PC-3 (cell line): ENCODE data around the gene TRIM65. TPM values are rescaled to one million over a fixed set of nuclear protein-coding genes. Genes with fewer than 3 reads are reported as not detected.

ENCODE experiments used
- ATAC-seq: fragments of 200-7000 bp; cut with Tn5 transposase; 2 replicates; pipeline ENCODE4 v1.9.1; 2020; ENCODE audit warnings: mild to moderate bottlenecking, moderate library complexity
- BruUV-seq: library from RNA; stranded (reverse); fragments of 400-500 nt; replicated peaks from 2 replicates; lab custom pipeline; 2021; lab: Mats Ljungman, UMichigan
- CTCF ChIA-PET: fragments of 300-600 bp; sonication (Branson Sonifier 250); formaldehyde crosslinking; loops from one replicate; lab custom pipeline; 2022; ENCODE audit warnings: antibody characterized with exemption; lab: Charles Lee
- POLR2A ChIA-PET: fragments of 300-600 bp; sonication (Branson Sonifier 250); formaldehyde crosslinking; loops from one replicate; lab custom pipeline; 2022; ENCODE audit warnings: antibody characterized with exemption; ENCODE audit not compliant: unreplicated experiment; lab: Charles Lee
- DNase-seq: peaks from one replicate; pipeline ENCODE4 v3.0.0-alpha.2; 2015
- H2AFZ ChIP-seq: fragments of 300-600 bp; sonication (generic); 2 replicates; pipeline ENCODE4 v1.6.0; 2016; ENCODE audit warnings: antibody characterized with exemption, low read length
- H3F3A ChIP-seq: fragments of 300-600 bp; sonication (generic); one replicate; pipeline ENCODE4 v1.6.0; 2017; ENCODE audit warnings: antibody characterized with exemption, low read length, control low read depth, mild to moderate bottlenecking; ENCODE audit not compliant: unreplicated experiment
- H3K27ac ChIP-seq: fragments of 300-600 bp; sonication (generic); 2 replicates; pipeline ENCODE4 v1.5.1; 2016; ENCODE audit warnings: mild to moderate bottlenecking, low read length
- H3K27me3 ChIP-seq: fragments of 300-600 bp; sonication (generic); 2 replicates; pipeline ENCODE4 v1.6.1; 2016; ENCODE audit warnings: low read length, mixed read lengths
- H3K36me3 ChIP-seq: fragments of 300-600 bp; sonication (generic); 2 replicates; pipeline ENCODE4 v1.6.1; 2016; ENCODE audit warnings: low read depth, mixed run types, low read length, mixed read lengths
- H3K4me1 ChIP-seq: fragments of 300-600 bp; sonication (generic); 2 replicates; pipeline ENCODE4 v1.5.1; 2016; ENCODE audit warnings: low read length; ENCODE audit not compliant: insufficient read depth
- H3K4me2 ChIP-seq: fragments of 300-600 bp; sonication (generic); 2 replicates; pipeline ENCODE4 v1.6.0; 2016; ENCODE audit warnings: low read length
- H3K4me3 ChIP-seq: fragments of 300-600 bp; sonication (generic); 2 replicates; pipeline ENCODE4 v1.5.1; 2016; ENCODE audit warnings: mild to moderate bottlenecking, low read length, mixed read lengths
- H3K79me2 ChIP-seq: fragments of 300-600 bp; sonication (generic); 2 replicates; pipeline ENCODE4 v1.6.1; 2017; ENCODE audit warnings: low read length, mixed read lengths
- H3K9ac ChIP-seq: fragments of 300-600 bp; sonication (generic); 2 replicates; pipeline ENCODE4 v1.6.0; 2016; ENCODE audit warnings: mild to moderate bottlenecking, low read length
- H3K9me2 ChIP-seq: fragments of 300-600 bp; sonication (generic); replicated peaks from 2 replicates; pipeline ENCODE4 v1.6.1; 2016; ENCODE audit warnings: mixed run types, low read length, mixed read lengths
- H3K9me3 ChIP-seq: fragments of 300-600 bp; sonication (generic); 2 replicates; pipeline ENCODE4 v1.6.1; 2016; ENCODE audit warnings: low read length, mixed read lengths
- H4K20me1 ChIP-seq: fragments of 300-600 bp; sonication (generic); 2 replicates; pipeline ENCODE4 v1.6.1; 2016; ENCODE audit warnings: low read length, mixed read lengths
- CTCF ChIP-seq: fragments of 300-600 bp; sonication (generic); conservative IDR thresholded peaks from 2 replicates; pipeline ENCODE4 v1.5.1; 2017; ENCODE audit warnings: antibody characterized with exemption, low read depth, mild to moderate bottlenecking, low read length
- EZH2 ChIP-seq: fragments of 300-600 bp; sonication (generic); IDR thresholded peaks from one replicate; pipeline ENCODE4 v1.6.1; 2017; ENCODE audit warnings: antibody characterized with exemption, mild to moderate bottlenecking, low read length; ENCODE audit not compliant: unreplicated experiment
- EZH2phosphoT487 ChIP-seq: fragments of 300-600 bp; sonication (generic); IDR thresholded peaks from 2 replicates; pipeline ENCODE4 v1.6.1; 2018; ENCODE audit warnings: mild to moderate bottlenecking, antibody characterized with exemption, low read length, borderline replicate concordance
- intact Hi-C: fragments of 100-400 bp; cut with micrococcal nuclease; formaldehyde crosslinking; loops from 2 replicates; pipeline ENCODE4 v1.9.0; 2023
- total RNA-seq: library from RNA; depleted of rRNA; stranded (reverse); fragments of >200 nt; gene quantifications from 2 replicates; pipeline ENCODE4 v1.2.3, GENCODE V29; 2014

Gene TRIM65
- total RNA-seq, 1 experiment from 2014 or later, result 32.3 TPM

DNA sequence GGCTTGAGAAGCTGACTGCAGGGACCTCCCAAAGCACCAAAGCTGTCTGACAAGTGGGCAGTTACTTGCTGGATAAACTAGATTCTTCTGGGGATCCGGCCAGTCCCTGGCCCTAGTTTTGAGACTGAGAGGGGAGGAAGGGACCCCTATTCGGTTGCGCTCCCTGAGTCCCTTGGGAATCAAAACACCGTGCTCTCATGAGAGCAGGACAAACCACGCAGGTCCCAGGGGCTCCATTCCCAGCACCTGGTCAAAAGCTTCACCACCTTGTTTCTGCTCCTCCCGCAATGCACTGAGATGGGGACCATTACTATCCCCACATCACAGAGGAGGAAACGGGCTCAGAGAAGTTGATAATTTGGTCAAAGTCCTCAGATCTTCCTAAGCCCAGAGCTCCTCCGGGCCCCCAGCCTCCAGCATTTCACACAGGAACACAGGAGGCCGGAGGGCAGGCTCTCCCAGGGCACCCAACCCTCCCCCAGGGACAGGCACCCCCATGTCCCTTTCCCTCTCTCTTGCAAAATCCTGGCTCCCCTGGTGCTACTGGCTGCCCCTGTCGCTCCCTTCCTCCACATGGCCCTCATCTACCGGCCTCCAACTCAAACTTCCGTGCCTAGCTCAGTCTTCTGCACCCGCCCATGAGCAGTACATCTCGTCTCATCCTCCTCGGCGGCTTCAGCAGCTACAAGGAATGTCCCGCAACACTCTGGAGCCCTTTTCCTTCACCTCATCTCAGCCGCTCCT, 3.3 kb downstream of the TRIM65 start:
- H3K79me2 ChIP-seq, result peaks cover 30% of the 10 kb centered on the region
- no peak for TF ChIP-seq EZH2phosphoT487
- TF ChIP-seq CTCF, result no peak
- no peak for TF ChIP-seq EZH2
- ATAC-seq (no peak), DNase-seq (no peak)
- peaks cover 9% of the 10 kb centered on the region for H3F3A ChIP-seq
- H3K9ac ChIP-seq, result no peak overlapping the region
- no peaks in the 10 kb centered on the region for H3K27me3 ChIP-seq
- H3K9me3 ChIP-seq, result no peaks in the 10 kb centered on the region
- H2AFZ ChIP-seq, result no peak overlapping the region
- no peak overlapping the region for H3K4me3 ChIP-seq
- no peak overlapping the region for H3K27ac ChIP-seq
- H3K9me2 ChIP-seq, result no peaks in the 10 kb centered on the region
- H3K4me2 ChIP-seq, result no peak overlapping the region
- H4K20me1 ChIP-seq, result no peaks in the 10 kb centered on the region
- intact Hi-C loops, result no loop called here
- H3K4me1 ChIP-seq, result peaks cover 14% of the 10 kb centered on the region
- peaks cover 7% of the 10 kb centered on the region; the same call in 1 of the 2 replicates for H3K36me3 ChIP-seq
- POLR2A ChIA-PET, result interaction anchor here (0.6 kb wide), 1 partner anchor 38 kb away, joined by 3 read pairs; the partner anchor contains the start of gene WBP2
- no TSS peak for BruUV-seq
- CTCF ChIA-PET, result interaction anchor here (0.6 kb wide), 1 partner anchor 131 kb away, joined by 4 read pairs; no protein-coding TSS in a partner anchor

- CTCF ChIA-PET, result no interaction called here
- Histone ChIP-seq H3K9me3 (no peaks in the 10 kb centered on the region), H3K9ac (no peak overlapping the region), H3K27me3 (no peaks in the 10 kb centered on the region), H3K4me2 (no peak overlapping the region), H3K27ac (no peak overlapping the region), H3K4me1 (peaks cover 14% of the 10 kb centered on the region), H3K79me2 (peaks cover 30% of the 10 kb centered on the region), H2AFZ (no peak overlapping the region), H3K9me2 (no peaks in the 10 kb centered on the region), H3F3A (peaks cover 7% of the 10 kb centered on the region), H3K36me3 (peaks cover 7% of the 10 kb centered on the region; the same call in 1 of the 2 replicates), H4K20me1 (no peaks in the 10 kb centered on the region), H3K4me3 (no peak overlapping the region)
- POLR2A ChIA-PET, result no interaction called here
- intact Hi-C loops, result no loop called here
- BruUV-seq, result no TSS peak
- DNase-seq (no peak), ATAC-seq (no peak)
- TF ChIP-seq EZH2phosphoT487 (no peak), EZH2 (no peak)
Measured at GRCh38 chr17:75892556-75893224, 4.1 kb downstream of the TRIM65 start.

DNA sequence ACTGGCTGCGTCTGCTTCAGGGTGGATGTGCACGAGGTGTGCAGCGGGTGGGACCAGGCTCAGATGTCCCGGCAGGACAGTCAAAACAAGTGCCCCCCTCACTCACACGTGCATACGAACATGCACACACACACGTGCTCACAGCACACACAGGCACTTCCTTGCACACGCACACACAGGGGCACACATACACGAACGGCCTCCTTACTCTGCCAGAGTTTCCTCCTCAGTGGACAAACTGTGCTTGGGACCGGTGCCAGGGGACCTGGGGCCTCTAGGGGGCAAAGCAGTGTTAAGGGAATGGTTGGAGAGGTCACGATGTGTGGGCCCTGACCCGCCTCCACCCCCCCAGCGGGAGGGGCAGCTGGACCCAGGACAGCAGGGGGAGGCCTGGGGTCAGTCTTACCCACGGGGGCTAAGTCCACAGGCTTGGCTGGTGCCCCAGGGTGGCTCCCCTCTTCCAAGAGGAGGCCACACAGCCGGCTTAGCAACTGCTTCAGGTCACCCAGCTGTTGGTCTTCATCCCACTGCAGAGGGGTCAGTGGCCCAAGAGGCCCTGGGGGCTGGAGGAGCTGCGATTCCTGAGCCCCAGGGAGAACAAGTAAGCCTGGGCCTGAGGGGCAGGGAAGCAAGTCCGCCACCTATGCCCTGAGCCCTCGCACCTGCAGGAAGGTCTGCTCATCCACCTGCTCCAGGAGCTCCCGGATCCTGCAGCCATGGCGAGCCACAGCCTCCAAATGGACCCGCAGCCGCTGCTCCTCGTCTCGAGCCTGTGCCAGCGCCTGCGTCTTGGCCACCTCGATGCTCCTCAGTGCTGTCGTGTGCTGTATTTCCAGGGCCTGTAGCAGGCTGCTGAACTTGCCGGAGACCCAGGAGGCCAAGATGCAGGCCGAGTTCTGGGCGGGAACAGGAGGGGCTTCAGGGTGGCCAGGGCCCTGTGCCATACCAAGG, 4.9 kb downstream of the TRIM65 start:
- intact Hi-C loops, result no loop called here
- H3K9me2 ChIP-seq, result no peaks in the 10 kb centered on the region
- H3K27me3 ChIP-seq, result no peaks in the 10 kb centered on the region
- TF ChIP-seq EZH2 (no peak), CTCF (no peak), EZH2phosphoT487 (no peak)
- ATAC-seq, result no peak
- no peak overlapping the region for H3K9ac ChIP-seq
- H3K9me3 ChIP-seq, result no peaks in the 10 kb centered on the region
- H3K36me3 ChIP-seq, result peaks cover 3% of the 10 kb centered on the region; the same call in 1 of the 2 replicates
- H3F3A ChIP-seq, result no peaks in the 10 kb centered on the region
- ChIA-PET CTCF (no interaction called here), POLR2A (no interaction called here)
- H3K27ac ChIP-seq, result no peak overlapping the region
- H3K4me2 ChIP-seq, result no peak overlapping the region
- no peak for DNase-seq
- peaks cover 9% of the 10 kb centered on the region for H3K4me1 ChIP-seq
- peaks cover 30% of the 10 kb centered on the region for H3K79me2 ChIP-seq
- H2AFZ ChIP-seq, result no peak overlapping the region
- no TSS peak for BruUV-seq
- H3K4me3 ChIP-seq, result no peak overlapping the region
- no peaks in the 10 kb centered on the region for H4K20me1 ChIP-seq
